ENCODE measurements around the gene RAB8A. TPM values are rescaled to one million over a fixed set of nuclear protein-coding genes. Genes with fewer than 3 reads are reported as not detected.
A peak's percentile ranks its signal among the peaks of the same experiment; 100 is the strongest.

Gene RAB8A
- total RNA-seq, 2 donors from 2014 or later: 127 to 145 TPM

- Histone ChIP-seq H3K27me3 (no peaks in the 10 kb centered on the region), H3K9me3 (no peaks in the 10 kb centered on the region), H3K4me1 (no peaks in the 10 kb centered on the region), H3K36me3 (no peaks in the 10 kb centered on the region), H3K9ac (ENCODE audit: low read depth in 2 of 2, low read length in 2 of 2) (no peak overlapping the region), H3K27ac (no peak overlapping the region), H3K4me3 (no peak overlapping the region)
- no peak for TF ChIP-seq CTCF (IDR thresholded peaks at IDR 0.05)
- no peak for DNase-seq
- intact Hi-C loops (cut with DNase I): no loop called here
These were observed 45.9 kb downstream of the RAB8A start for GRCh38 chr19:16157601-16158000.

GRCh38 chr19:16159655-16160054 lies 48.0 kb downstream of the RAB8A start:
- Histone ChIP-seq H3K4me1 (no peaks in the 10 kb centered on the region), H3K9me3 (no peaks in the 10 kb centered on the region), H3K9ac (ENCODE audit: low read depth in 2 of 2, low read length in 2 of 2) (no peak overlapping the region), H3K27me3 (no peaks in the 10 kb centered on the region), H3K4me3 (no peak overlapping the region), H3K36me3 (no peaks in the 10 kb centered on the region), H3K27ac (no peak overlapping the region)
- TF ChIP-seq CTCF (IDR thresholded peaks at IDR 0.05): no peak
- intact Hi-C loops (cut with DNase I): no loop called here
- no peak for DNase-seq

GRCh38 chr19:16160445-16160942 lies 48.8 kb downstream of the RAB8A start:
- Histone ChIP-seq H3K27ac (no peak overlapping the region), H3K9me3 (no peaks in the 10 kb centered on the region), H3K4me3 (no peak overlapping the region), H3K4me1 (no peaks in the 10 kb centered on the region), H3K36me3 (no peaks in the 10 kb centered on the region), H3K27me3 (no peaks in the 10 kb centered on the region), H3K9ac (ENCODE audit: low read depth in 2 of 2, low read length in 2 of 2) (no peak overlapping the region)
- TF ChIP-seq CTCF (IDR thresholded peaks at IDR 0.05): no peak
- intact Hi-C loops (cut with DNase I): no loop called here
- DNase-seq: no peak

GRCh38 chr19:16160943-16161560 lies 49.4 kb downstream of the RAB8A start:
- no peaks in the 10 kb centered on the region for H3K36me3 ChIP-seq
- intact Hi-C loops (cut with DNase I): no loop called here
- H3K4me3 ChIP-seq: no peak overlapping the region
- H3K27ac ChIP-seq: no peak overlapping the region
- DNase-seq: peak; percentile 24
- no peaks in the 10 kb centered on the region for H3K4me1 ChIP-seq
- TF ChIP-seq CTCF (IDR thresholded peaks at IDR 0.05): no peak
- H3K9ac ChIP-seq (ENCODE audit: low read depth in 2 of 2, low read length in 2 of 2): no peak overlapping the region
- no peaks in the 10 kb centered on the region for H3K9me3 ChIP-seq
- H3K27me3 ChIP-seq: no peaks in the 10 kb centered on the region

GRCh38 chr19:16161840-16162239 lies 50.2 kb downstream of the RAB8A start:
- no peaks in the 10 kb centered on the region for H3K36me3 ChIP-seq
- no peak for TF ChIP-seq CTCF (IDR thresholded peaks at IDR 0.05)
- intact Hi-C loops (cut with DNase I): no loop called here
- H3K4me3 ChIP-seq: no peak overlapping the region
- H3K4me1 ChIP-seq: no peaks in the 10 kb centered on the region
- H3K9ac ChIP-seq (ENCODE audit: low read depth in 2 of 2, low read length in 2 of 2): no peak overlapping the region
- DNase-seq: no peak
- H3K27me3 ChIP-seq: no peaks in the 10 kb centered on the region
- no peak overlapping the region for H3K27ac ChIP-seq
- no peaks in the 10 kb centered on the region for H3K9me3 ChIP-seq
